OCI-LY1 (cell line): Measurements from ENCODE around the gene ALDH4A1.

ENCODE experiments used
- H2AFZ ChIP-seq: fragments of 200-600 bp; sonication (generic), shearing (Covaris generic); 2 replicates; pipeline ENCODE4 v1.6.0; 2014; ENCODE audit warnings: antibody characterized with exemption, mild to moderate bottlenecking, low read length
- H3F3A ChIP-seq: fragments of 200-600 bp; sonication (generic), shearing (Covaris generic); 2 replicates; pipeline ENCODE4 v1.6.0; 2014; ENCODE audit warnings: mild to moderate bottlenecking, antibody characterized with exemption, low read length, moderate library complexity; ENCODE audit not compliant: insufficient read depth
- H3K27ac ChIP-seq: fragments of 200-600 bp; sonication (generic); 2 replicates; pipeline ENCODE4 v1.5.1; 2014; ENCODE audit warnings: low read length, mixed run types, mild to moderate bottlenecking, low read depth; ENCODE audit not compliant: poor library complexity, severe bottlenecking
- H3K27me3 ChIP-seq: fragments of 200-600 bp; sonication (generic); 2 replicates; pipeline ENCODE4 v1.6.0; 2014; ENCODE audit warnings: antibody characterized with exemption, mild to moderate bottlenecking, low read length, moderate library complexity; ENCODE audit not compliant: insufficient read depth
- H3K36me3 ChIP-seq: fragments of 200-600 bp; sonication (generic); 2 replicates; pipeline ENCODE4 v1.6.1; 2014; ENCODE audit warnings: mild to moderate bottlenecking, antibody characterized with exemption, low read length, moderate library complexity, mixed read lengths; ENCODE audit not compliant: insufficient read depth
- H3K4me1 ChIP-seq: fragments of 200-600 bp; sonication (generic); 2 replicates; pipeline ENCODE4 v1.5.1; 2014; ENCODE audit warnings: mild to moderate bottlenecking, low read length, moderate library complexity; ENCODE audit not compliant: insufficient read depth, severe bottlenecking
- H3K4me2 ChIP-seq: fragments of 200-600 bp; sonication (generic), shearing (Covaris generic); 2 replicates; pipeline ENCODE4 v1.6.1; 2014; ENCODE audit warnings: low read length
- H3K4me3 ChIP-seq: fragments of 200-600 bp; sonication (generic); 2 replicates; pipeline ENCODE4 v1.5.1; 2014; ENCODE audit warnings: low read length, low read depth, mild to moderate bottlenecking, mixed read lengths; ENCODE audit not compliant: poor library complexity, severe bottlenecking
- H3K79me2 ChIP-seq: fragments of 200-600 bp; shearing (Covaris generic); 2 replicates; pipeline ENCODE4 v1.6.1; 2016; ENCODE audit warnings: mixed run types, low read length, mixed read lengths; ENCODE audit not compliant: insufficient read depth
- H3K9ac ChIP-seq: fragments of 200-600 bp; sonication (generic), shearing (Covaris generic); 2 replicates; pipeline ENCODE4 v1.6.1; 2014; ENCODE audit warnings: mild to moderate bottlenecking, low read length, mixed read lengths
- H3K9me2 ChIP-seq: fragments of 200-600 bp; sonication (generic), shearing (Covaris generic); 2 replicates; pipeline ENCODE4 v1.6.1; 2014; ENCODE audit warnings: low read depth, mild to moderate bottlenecking, low read length, mixed read lengths
- H3K9me3 ChIP-seq: fragments of 200-600 bp; shearing (Covaris generic); 2 replicates; pipeline ENCODE4 v1.6.1; 2014; ENCODE audit warnings: low read length, mixed read lengths
- H4K20me1 ChIP-seq: fragments of 200-600 bp; sonication (generic), shearing (Covaris generic); 2 replicates; pipeline ENCODE4 v1.6.0; 2016; ENCODE audit warnings: mild to moderate bottlenecking, low read length; ENCODE audit not compliant: insufficient read depth
- EZH2 ChIP-seq: fragments of 200-600 bp; sonication (generic), shearing (Covaris generic); IDR thresholded peaks from 2 replicates; pipeline ENCODE4 v1.8.0; 2017; ENCODE audit warnings: borderline replicate concordance, mixed run types, mild to moderate bottlenecking, antibody characterized with exemption, low read length, moderate library complexity, mixed read lengths
- TF ChIP-seq, protein P1 (sequence below): fragments of 200-600 bp; sonication (generic), shearing (Covaris generic); IDR thresholded peaks from 2 replicates; pipeline ENCODE4 v1.5.1; 2017; ENCODE audit warnings: mild to moderate bottlenecking, antibody characterized with exemption, low read length, moderate library complexity, mixed read lengths

ALDH4A1 gene

DNA sequence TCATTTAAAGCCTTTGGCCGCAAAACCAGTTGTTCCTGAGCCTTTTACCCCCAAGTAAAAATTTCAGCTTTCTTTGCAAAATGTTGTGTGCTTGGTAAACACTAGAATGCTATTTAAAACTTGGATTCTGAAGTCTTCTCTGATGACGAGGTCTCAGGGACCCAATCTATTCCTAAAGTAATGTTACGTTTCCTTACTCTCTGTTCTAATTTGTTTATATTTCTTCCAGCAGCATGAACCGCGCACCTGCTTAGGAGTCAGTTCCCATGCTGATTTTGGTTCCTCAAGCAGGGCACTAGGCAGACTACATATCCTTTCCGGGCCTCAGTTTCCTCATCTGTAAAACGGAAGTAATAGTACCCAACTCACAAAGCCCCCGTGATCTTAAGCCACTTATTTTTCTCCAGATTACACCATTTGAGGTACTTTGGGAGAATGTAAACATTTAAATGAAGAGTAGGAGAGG is 969 bp upstream of the ALDH4A1 start:
- Histone ChIP-seq H3K27ac (no peak overlapping the region), H3F3A (no peaks in the 10 kb centered on the region), H3K4me3 (no peak overlapping the region), H3K27me3 (peaks cover 12% of the 10 kb centered on the region; the same call in 1 of the 2 replicates), H3K9ac (no peak overlapping the region), H2AFZ (no peak overlapping the region), H3K36me3 (no peaks in the 10 kb centered on the region), H3K9me2 (no peaks in the 10 kb centered on the region), H3K9me3 (no peaks in the 10 kb centered on the region), H4K20me1 (no peaks in the 10 kb centered on the region), H3K4me1 (no peaks in the 10 kb centered on the region), H3K4me2 (no peak overlapping the region), H3K79me2 (no peaks in the 10 kb centered on the region)
- no peak for TF ChIP-seq EZH2
- TF ChIP-seq, protein P1, sequence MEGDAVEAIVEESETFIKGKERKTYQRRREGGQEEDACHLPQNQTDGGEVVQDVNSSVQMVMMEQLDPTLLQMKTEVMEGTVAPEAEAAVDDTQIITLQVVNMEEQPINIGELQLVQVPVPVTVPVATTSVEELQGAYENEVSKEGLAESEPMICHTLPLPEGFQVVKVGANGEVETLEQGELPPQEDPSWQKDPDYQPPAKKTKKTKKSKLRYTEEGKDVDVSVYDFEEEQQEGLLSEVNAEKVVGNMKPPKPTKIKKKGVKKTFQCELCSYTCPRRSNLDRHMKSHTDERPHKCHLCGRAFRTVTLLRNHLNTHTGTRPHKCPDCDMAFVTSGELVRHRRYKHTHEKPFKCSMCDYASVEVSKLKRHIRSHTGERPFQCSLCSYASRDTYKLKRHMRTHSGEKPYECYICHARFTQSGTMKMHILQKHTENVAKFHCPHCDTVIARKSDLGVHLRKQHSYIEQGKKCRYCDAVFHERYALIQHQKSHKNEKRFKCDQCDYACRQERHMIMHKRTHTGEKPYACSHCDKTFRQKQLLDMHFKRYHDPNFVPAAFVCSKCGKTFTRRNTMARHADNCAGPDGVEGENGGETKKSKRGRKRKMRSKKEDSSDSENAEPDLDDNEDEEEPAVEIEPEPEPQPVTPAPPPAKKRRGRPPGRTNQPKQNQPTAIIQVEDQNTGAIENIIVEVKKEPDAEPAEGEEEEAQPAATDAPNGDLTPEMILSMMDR = no peak

- Histone ChIP-seq H3K79me2 (no peaks in the 10 kb centered on the region), H3K9me3 (no peaks in the 10 kb centered on the region), H3K4me2 (0 out of 2 replicates have a peak overlapping the region, but pooled peaks have one; percentile 2), H4K20me1 (no peaks in the 10 kb centered on the region), H3K27ac (no peak overlapping the region), H3K4me3 (peak overlapping the region; percentile 14), H3F3A (no peaks in the 10 kb centered on the region), H2AFZ (no peak overlapping the region), H3K9me2 (no peaks in the 10 kb centered on the region), H3K4me1 (no peaks in the 10 kb centered on the region), H3K36me3 (no peaks in the 10 kb centered on the region), H3K9ac (no peak overlapping the region), H3K27me3 (peaks cover 12% of the 10 kb centered on the region; the same call in 1 of the 2 replicates)
- TF ChIP-seq, protein P1 = no peak
- no peak for TF ChIP-seq EZH2
Observed at GRCh38 chr1:18901952-18902522, 318 bp downstream of the ALDH4A1 start.

DNA sequence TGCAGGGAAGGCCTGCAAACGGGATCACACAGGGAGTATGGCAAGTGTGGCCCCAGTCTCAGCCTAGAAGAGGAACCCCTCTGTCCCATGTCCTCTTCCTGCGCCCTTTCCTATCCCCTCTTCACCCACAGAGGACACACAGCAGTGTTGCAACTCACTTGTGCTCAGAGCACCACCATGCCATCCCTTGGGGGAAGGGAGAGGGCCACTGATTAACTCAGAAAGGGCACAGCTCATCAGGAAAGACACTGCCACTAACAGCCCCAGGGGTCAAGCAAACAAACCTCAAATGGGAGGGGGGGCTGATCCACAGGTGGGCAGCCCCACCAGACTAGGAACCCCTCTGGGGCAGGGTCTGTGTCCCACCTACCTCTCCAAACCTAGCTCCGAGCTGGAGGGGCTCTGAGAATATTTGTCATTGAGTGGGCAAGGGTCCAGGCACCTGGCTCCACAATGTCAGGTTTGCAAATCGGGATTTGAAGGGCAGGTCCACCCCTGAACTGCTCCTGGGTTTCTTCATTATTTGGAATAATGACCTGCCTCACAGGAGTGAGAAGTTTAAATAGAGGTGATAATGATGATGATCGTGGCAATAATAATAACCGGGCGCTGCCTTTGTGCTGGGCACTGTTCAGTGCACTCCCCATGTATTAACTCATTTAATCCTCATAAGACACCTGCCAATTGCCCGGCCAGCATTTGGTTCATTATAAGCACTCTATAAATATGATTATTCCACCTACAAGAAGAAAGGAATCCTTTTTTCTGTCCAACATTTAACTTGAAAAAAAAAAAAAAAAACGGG is 1.0 kb downstream of the ALDH4A1 start:
- peaks cover 12% of the 10 kb centered on the region; the same call in 1 of the 2 replicates for H3K27me3 ChIP-seq
- H3K9me2 ChIP-seq = no peaks in the 10 kb centered on the region
- H3K4me3 ChIP-seq = no peak overlapping the region
- H3K36me3 ChIP-seq = no peaks in the 10 kb centered on the region
- TF ChIP-seq EZH2 = no peak
- TF ChIP-seq, protein P1 = no peak
- no peaks in the 10 kb centered on the region for H3K9me3 ChIP-seq
- H3K27ac ChIP-seq = no peak overlapping the region
- no peaks in the 10 kb centered on the region for H3F3A ChIP-seq
- H3K79me2 ChIP-seq = no peaks in the 10 kb centered on the region
- no peak overlapping the region for H2AFZ ChIP-seq
- H4K20me1 ChIP-seq = no peaks in the 10 kb centered on the region
- no peak overlapping the region for H3K4me2 ChIP-seq
- H3K4me1 ChIP-seq = no peaks in the 10 kb centered on the region
- no peak overlapping the region for H3K9ac ChIP-seq
